Stomach (tissue), 9 donors: ENCODE data around the gene SLC35F3. TPM values are rescaled to one million over a fixed set of nuclear protein-coding genes. Genes with fewer than 3 reads are reported as not detected.

Source experiments
- DNase-seq, 2 donors: peaks; one replicate each; pipeline versions ENCODE4 v3.0.0 to v3.0.0-alpha.2; 2013 to 2019
- H3K27ac ChIP-seq, 5 donors: fragments of 200-600 bp in 4 of 5; sonication (generic) in 4 of 5; one replicate each; pipeline ENCODE4 v1.5.1; 2013 to 2019; ENCODE audit warnings: mild to moderate bottlenecking in 1 of 5, moderate library complexity in 1 of 5
- H3K27me3 ChIP-seq, 3 donors: fragments of 200-600 bp; sonication (generic); one replicate each; pipeline ENCODE4 v1.5.1; 2017 to 2019; ENCODE audit warnings: mixed run types in 1 of 3
- H3K36me3 ChIP-seq, 4 donors: fragments of 200-600 bp; sonication (generic); 1 replicate in 3 of 4; 2 replicates in 1 of 4; pipeline ENCODE4 v1.5.1; 2016 to 2019
- H3K4me1 ChIP-seq, 4 donors: fragments of 200-600 bp; sonication (generic); one replicate each; pipeline ENCODE4 v1.5.1; 2016 to 2019
- H3K4me3 ChIP-seq, 4 donors: fragments of 200-600 bp; sonication (generic) in 3 of 4; one replicate each; pipeline ENCODE4 v1.5.1; 2016 to 2019; ENCODE audit warnings: mild to moderate bottlenecking in 1 of 4
- H3K9me3 ChIP-seq, 4 donors: fragments of 200-600 bp; sonication (generic); one replicate each; pipeline ENCODE4 v1.5.1; 2016 to 2019
- EP300 ChIP-seq: sonication (generic); formaldehyde crosslinking; IDR thresholded peaks from one replicate; pipeline ENCODE4 v1.6.1; 2017; ENCODE audit warnings: antibody characterized with exemption
- POLR2A ChIP-seq, 4 donors: fragments of 450-650 bp; IDR thresholded peaks; one replicate each; pipeline ENCODE4 v1.6.1; 2016; ENCODE audit warnings: antibody characterized with exemption in 4 of 4, control low read depth in 2 of 4, mild to moderate bottlenecking in 1 of 4, moderate library complexity in 1 of 4
- POLR2AphosphoS5 ChIP-seq, 3 donors: sonication (generic); formaldehyde crosslinking; IDR thresholded peaks; one replicate each; pipeline ENCODE4 v1.6.1; 2016; ENCODE audit warnings: antibody characterized with exemption in 3 of 3
- WGBS, 5 donors: extraction: QIAGEN DNeasy Blood & Tissue Kit in 3 of 5; methylation state at CpG; one replicate each; pipeline versions ENCODE4 v1.1.5 to v1.1.7; 2013 to 2018; 5-methylcytosine and 5-hydroxymethylcytosine counted together
- intact Hi-C: fragments of 100-400 bp; cut with DNase I; formaldehyde crosslinking; loops from one replicate; pipeline ENCODE4 v1.15.1; 2023; ENCODE audit warnings: low total_unique reads
- polyA plus RNA-seq, 3 donors: library from polyadenylated mRNA; stranded (reverse); fragments of 200-250 nt; gene quantifications; one replicate each; pipeline ENCODE4 v1.2.3, GENCODE V29; 2013
- total RNA-seq, 5 donors: library from RNA; depleted of rRNA; stranded (reverse); fragments of >200 nt; gene quantifications; one replicate each; pipeline versions ENCODE4 v1.1.0 to v1.2.3, GENCODE V29; 2014 to 2016
- TF ChIP-seq, protein P1 (sequence below), 7 experiments: fragments of 450-650 bp in 4 of 7; fragments of 200-600 bp in 3 of 7; sonication (generic) in 3 of 7; IDR thresholded peaks; one replicate each; pipeline ENCODE4 v1.5.1; 2016 to 2019; ENCODE audit warnings: antibody characterized with exemption in 7 of 7, control low read depth in 2 of 7, mild to moderate bottlenecking in 1 of 7
- donor health status: healthy with polysubstance abuse.
- donor health status: Bipolar disorder and iron deficiency.
- donor health status: healthy.

SLC35F3 gene
- total and polyA plus RNA-seq, 8 donors: under 0.01 to 1.5 (median 0.59) TPM; not detected in 2

DNA sequence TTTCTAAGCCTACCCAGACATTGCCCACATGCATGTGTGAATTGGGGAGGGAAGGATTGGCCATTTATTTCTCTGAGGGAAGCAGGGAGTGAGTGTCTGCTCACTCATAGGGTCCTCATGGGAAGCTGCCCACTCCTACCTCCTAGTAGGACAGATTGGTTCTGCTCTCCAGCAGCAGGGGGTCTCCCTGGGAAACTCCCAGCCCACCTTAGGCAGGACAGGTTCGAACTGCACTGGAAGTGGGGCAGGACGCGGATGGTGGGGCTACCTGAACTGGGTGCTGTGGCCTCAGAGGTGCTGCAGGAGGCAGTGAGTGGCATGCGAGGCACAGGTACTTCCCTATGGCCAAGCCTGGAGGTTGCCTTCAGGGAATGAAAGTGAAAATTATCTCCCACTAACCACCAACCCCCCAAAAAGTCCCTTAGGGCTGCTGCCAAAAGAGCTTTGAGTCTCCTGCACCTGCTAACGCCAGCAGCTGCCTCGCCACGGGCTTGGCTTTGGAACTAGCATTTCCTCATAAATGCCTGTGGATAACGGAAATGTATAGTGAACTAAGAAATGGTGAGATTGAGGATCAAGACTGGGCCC, 311.7 kb downstream of the SLC35F3 start:
- TF ChIP-seq POLR2A (IDR thresholded peaks at IDR 0.05) (no peak), EP300 (no peak), POLR2AphosphoS5 (IDR thresholded peaks at IDR 0.05) (no peak)
- TF ChIP-seq, protein P1, sequence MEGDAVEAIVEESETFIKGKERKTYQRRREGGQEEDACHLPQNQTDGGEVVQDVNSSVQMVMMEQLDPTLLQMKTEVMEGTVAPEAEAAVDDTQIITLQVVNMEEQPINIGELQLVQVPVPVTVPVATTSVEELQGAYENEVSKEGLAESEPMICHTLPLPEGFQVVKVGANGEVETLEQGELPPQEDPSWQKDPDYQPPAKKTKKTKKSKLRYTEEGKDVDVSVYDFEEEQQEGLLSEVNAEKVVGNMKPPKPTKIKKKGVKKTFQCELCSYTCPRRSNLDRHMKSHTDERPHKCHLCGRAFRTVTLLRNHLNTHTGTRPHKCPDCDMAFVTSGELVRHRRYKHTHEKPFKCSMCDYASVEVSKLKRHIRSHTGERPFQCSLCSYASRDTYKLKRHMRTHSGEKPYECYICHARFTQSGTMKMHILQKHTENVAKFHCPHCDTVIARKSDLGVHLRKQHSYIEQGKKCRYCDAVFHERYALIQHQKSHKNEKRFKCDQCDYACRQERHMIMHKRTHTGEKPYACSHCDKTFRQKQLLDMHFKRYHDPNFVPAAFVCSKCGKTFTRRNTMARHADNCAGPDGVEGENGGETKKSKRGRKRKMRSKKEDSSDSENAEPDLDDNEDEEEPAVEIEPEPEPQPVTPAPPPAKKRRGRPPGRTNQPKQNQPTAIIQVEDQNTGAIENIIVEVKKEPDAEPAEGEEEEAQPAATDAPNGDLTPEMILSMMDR (IDR thresholded peaks at IDR 0.05): no peak
- Histone ChIP-seq H3K27ac (no peak overlapping the region), H3K4me3 (no peak overlapping the region), H3K4me1 (peaks cover 11 to 29% (median 19%) of the 10 kb centered on the region in 4 donors), H3K36me3 (no peaks in the 10 kb centered on the region), H3K27me3 (peaks cover 9 to 60% (median 26%) of the 10 kb centered on the region in 3 donors), H3K9me3 (no peaks in the 10 kb centered on the region)
- WGBS, 5 donors: 71 to 93% (median 81%) methylated on average over 8 of the region's 8 CpGs
- no peak for DNase-seq
- intact Hi-C loops: no loop called here

GRCh38 chr1:234217316-234217840, 312.9 kb downstream of the SLC35F3 start:
- intact Hi-C loops: no loop called here
- no peak for TF ChIP-seq POLR2AphosphoS5 (IDR thresholded peaks at IDR 0.05)
- TF ChIP-seq EP300: no peak
- TF ChIP-seq, protein P1 (IDR thresholded peaks at IDR 0.05): no peak
- no peak for TF ChIP-seq POLR2A (IDR thresholded peaks at IDR 0.05)
- Histone ChIP-seq H3K36me3 (no peaks in the 10 kb centered on the region), H3K9me3 (no peaks in the 10 kb centered on the region), H3K4me3 (no peak overlapping the region), H3K4me1 (peaks cover 11 to 29% (median 19%) of the 10 kb centered on the region in 4 donors), H3K27ac (no peak overlapping the region), H3K27me3 (peaks cover 9 to 54% (median 26%) of the 10 kb centered on the region in 3 donors)
- 61 to 88% (median 84%) methylated on average over 4 of the region's 4 CpGs for WGBS, 5 donors
- no peak for DNase-seq

DNA sequence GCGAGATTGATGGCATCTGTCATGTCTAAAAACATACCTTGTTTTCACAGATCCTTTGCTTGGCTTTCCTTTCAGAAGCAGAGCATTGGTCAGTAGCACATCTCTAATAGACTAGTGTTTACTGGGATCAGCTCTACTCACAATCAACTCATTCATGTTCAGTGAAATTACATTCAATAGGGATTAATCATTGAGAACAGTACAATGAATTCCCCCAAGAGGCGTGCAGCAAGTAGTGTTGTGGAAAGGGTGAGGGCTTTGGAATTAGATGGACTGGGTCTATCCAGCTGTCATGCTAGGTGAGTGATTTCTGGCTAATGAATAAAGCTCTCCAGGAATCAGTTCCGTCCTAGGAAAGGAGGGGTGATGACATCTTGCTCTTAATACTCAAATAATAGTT, 313.6 kb downstream of the SLC35F3 start:
- 70 to 91% (median 89%) methylated on average over 3 of the region's 3 CpGs for WGBS, 5 donors
- Histone ChIP-seq H3K9me3 (no peaks in the 10 kb centered on the region), H3K4me3 (no peak overlapping the region), H3K4me1 (peaks cover 11 to 26% (median 19%) of the 10 kb centered on the region in 4 donors), H3K27me3 (peaks cover 9 to 50% (median 21%) of the 10 kb centered on the region in 3 donors), H3K27ac (no peak overlapping the region), H3K36me3 (no peaks in the 10 kb centered on the region)
- intact Hi-C loops: no loop called here
- no peak for DNase-seq
- TF ChIP-seq POLR2A (IDR thresholded peaks at IDR 0.05): no peak
- TF ChIP-seq POLR2AphosphoS5 (IDR thresholded peaks at IDR 0.05): no peak
- no peak for TF ChIP-seq EP300
- TF ChIP-seq, protein P1 (IDR thresholded peaks at IDR 0.05): no peak

DNA sequence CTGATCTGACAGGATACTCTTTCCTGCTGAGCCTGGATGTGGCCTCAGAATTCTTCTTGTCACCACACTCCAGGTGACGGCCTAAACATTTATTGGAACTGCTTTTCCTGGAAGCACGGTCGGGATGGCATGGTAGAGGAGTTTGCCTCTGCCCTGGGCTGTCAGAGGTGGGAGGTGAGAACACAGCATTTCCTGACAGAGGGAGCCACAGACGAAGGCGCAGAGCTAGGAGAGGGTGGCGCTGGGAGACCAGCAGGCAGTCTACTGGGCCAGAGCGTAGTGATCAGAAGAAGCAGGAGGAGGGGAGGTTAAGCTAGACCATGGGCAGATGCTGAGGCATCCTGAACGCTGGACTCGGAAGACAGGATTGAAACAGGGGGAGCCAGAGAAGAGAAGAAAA, 315.2 kb downstream of the SLC35F3 start:
- Histone ChIP-seq H3K4me1 (peaks cover 5 to 9% (median 7%) of the 10 kb centered on the region in 4 donors), H3K27ac (no peak overlapping the region), H3K36me3 (no peaks in the 10 kb centered on the region), H3K4me3 (no peak overlapping the region), H3K9me3 (no peaks in the 10 kb centered on the region), H3K27me3 (peaks cover 6 to 34% (median 10%) of the 10 kb centered on the region in 3 donors)
- DNase-seq: no peak
- intact Hi-C loops: no loop called here
- WGBS, 5 donors: 77 to 90% (median 88%) methylated on average over 9 of the region's 9 CpGs
- TF ChIP-seq POLR2A (IDR thresholded peaks at IDR 0.05) (no peak), POLR2AphosphoS5 (IDR thresholded peaks at IDR 0.05) (no peak), EP300 (no peak)
- TF ChIP-seq, protein P1 (IDR thresholded peaks at IDR 0.05): no peak
